Transverse colon (tissue), 4 donors: ENCODE data around the gene PTGER4.

ENCODE experiments used
- EP300 ChIP-seq: sonication (generic); formaldehyde crosslinking; IDR thresholded peaks from one replicate; pipeline ENCODE4 v1.6.1; 2017; ENCODE audit warnings: antibody characterized with exemption, low read depth
- POLR2A ChIP-seq: fragments of 450-650 bp; IDR thresholded peaks from one replicate; pipeline ENCODE4 v1.6.1; 2016; ENCODE audit warnings: antibody characterized with exemption, mild to moderate bottlenecking, moderate library complexity
- POLR2AphosphoS5 ChIP-seq, 3 donors: sonication (generic); formaldehyde crosslinking; IDR thresholded peaks; one replicate each; pipeline ENCODE4 v1.6.1; 2016; ENCODE audit warnings: antibody characterized with exemption in 3 of 3
- TF ChIP-seq, protein P1 (sequence below), 5 experiments: fragments of 200-600 bp in 3 of 5; fragments of 450-650 bp in 2 of 5; sonication (generic) in 3 of 5; IDR thresholded peaks; 1 replicate in 2 of 5; 2 replicates in 3 of 5; pipeline ENCODE4 v1.5.1; 2016 to 2017; ENCODE audit warnings: antibody characterized with exemption in 5 of 5, inconsistent platforms in 3 of 5, mild to moderate bottlenecking in 2 of 5, moderate library complexity in 1 of 5

DNA sequence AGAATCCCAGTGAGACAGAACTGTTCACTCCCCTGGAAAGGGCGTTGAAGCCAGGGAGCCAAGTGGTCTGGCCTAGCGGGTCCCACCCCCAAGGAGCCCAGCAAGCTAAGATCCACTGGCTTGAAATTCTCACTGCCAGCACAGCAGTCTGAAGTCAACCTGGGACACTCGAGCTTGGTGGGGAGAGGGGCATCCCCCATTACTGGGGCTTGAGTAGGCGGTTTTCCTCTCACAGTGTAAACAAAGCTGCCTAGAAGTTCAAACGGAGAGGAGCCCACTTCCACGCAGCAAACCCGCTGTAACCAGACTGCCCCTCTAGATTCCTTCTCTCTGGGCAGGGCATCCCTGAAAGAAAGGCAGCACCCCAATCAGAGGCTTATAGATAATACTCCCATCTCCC, 45.1 kb upstream of the PTGER4 start:
- TF ChIP-seq, protein P1, sequence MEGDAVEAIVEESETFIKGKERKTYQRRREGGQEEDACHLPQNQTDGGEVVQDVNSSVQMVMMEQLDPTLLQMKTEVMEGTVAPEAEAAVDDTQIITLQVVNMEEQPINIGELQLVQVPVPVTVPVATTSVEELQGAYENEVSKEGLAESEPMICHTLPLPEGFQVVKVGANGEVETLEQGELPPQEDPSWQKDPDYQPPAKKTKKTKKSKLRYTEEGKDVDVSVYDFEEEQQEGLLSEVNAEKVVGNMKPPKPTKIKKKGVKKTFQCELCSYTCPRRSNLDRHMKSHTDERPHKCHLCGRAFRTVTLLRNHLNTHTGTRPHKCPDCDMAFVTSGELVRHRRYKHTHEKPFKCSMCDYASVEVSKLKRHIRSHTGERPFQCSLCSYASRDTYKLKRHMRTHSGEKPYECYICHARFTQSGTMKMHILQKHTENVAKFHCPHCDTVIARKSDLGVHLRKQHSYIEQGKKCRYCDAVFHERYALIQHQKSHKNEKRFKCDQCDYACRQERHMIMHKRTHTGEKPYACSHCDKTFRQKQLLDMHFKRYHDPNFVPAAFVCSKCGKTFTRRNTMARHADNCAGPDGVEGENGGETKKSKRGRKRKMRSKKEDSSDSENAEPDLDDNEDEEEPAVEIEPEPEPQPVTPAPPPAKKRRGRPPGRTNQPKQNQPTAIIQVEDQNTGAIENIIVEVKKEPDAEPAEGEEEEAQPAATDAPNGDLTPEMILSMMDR (IDR thresholded peaks at IDR 0.05): no peak
- TF ChIP-seq EP300: no peak
- no peak for TF ChIP-seq POLR2A
- no peak for TF ChIP-seq POLR2AphosphoS5 (IDR thresholded peaks at IDR 0.05)
